Ishikawa (cell line): Measurements from ENCODE around the gene NDUFAF2.

Experiments used
- CEBPB ChIP-seq: IDR thresholded peaks from 2 replicates; pipeline ENCODE4 v1.6.1; 2012
- CREB1 ChIP-seq: IDR thresholded peaks from 2 replicates; pipeline ENCODE4 v1.6.1; 2012; ENCODE audit warnings: low read depth
- EGR1 ChIP-seq: IDR thresholded peaks from 2 replicates; pipeline ENCODE4 v1.6.1; 2012
- EP300 ChIP-seq: IDR thresholded peaks from 2 replicates; pipeline ENCODE4 v1.6.1; 2012; ENCODE audit warnings: borderline replicate concordance
- FOXM1 ChIP-seq: IDR thresholded peaks from 2 replicates; pipeline ENCODE4 v1.6.1; 2012; ENCODE audit warnings: low read depth, borderline replicate concordance
- NFIC ChIP-seq: IDR thresholded peaks from 2 replicates; pipeline ENCODE4 v1.6.1; 2012
- RAD21 ChIP-seq: IDR thresholded peaks from 2 replicates; pipeline ENCODE4 v1.6.1; 2012; ENCODE audit warnings: low read depth
- TAF1 ChIP-seq: IDR thresholded peaks from 2 replicates; pipeline ENCODE4 v1.6.1; 2012; ENCODE audit warnings: low read depth, mild to moderate bottlenecking
- TCF12 ChIP-seq: IDR thresholded peaks from 2 replicates; pipeline ENCODE4 v1.6.1; 2012; ENCODE audit warnings: low read depth
- TEAD4 ChIP-seq: IDR thresholded peaks from 2 replicates; pipeline ENCODE4 v1.6.1; 2012
- YY1 ChIP-seq: IDR thresholded peaks from 2 replicates; pipeline ENCODE4 v1.6.1; 2012; ENCODE audit warnings: low read depth
- ZBTB7A ChIP-seq: IDR thresholded peaks from 2 replicates; pipeline ENCODE4 v1.6.1; 2012; ENCODE audit warnings: low read depth
- TF ChIP-seq, protein P1 (sequence below): IDR thresholded peaks from 2 replicates; pipeline ENCODE4 v1.6.1; 2012
- TF ChIP-seq, protein P2 (sequence below): IDR thresholded peaks from 2 replicates; pipeline ENCODE4 v1.6.1; 2012; ENCODE audit warnings: low read depth, mild to moderate bottlenecking
- TF ChIP-seq, protein P3 (sequence below): IDR thresholded peaks from 2 replicates; pipeline ENCODE4 v1.6.1; 2012

NDUFAF2 gene

DNA sequence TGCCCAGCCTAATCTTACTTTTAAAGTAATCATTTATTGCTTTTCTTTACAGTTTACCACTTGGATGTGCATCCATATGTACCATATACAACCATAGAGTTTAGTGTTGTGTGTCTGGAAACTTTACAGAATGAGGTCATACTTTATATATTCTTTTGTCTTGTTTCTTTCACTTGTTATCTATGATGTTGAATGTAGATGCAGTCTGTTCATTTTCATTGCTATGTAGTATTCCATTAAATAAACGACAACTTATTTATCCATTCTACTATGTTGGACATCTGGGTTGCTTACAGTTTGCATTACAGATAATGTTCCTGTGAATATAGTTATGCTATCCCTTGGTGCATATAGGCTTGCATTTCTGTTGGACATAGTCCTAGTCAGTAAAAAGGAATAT is 238.5 kb downstream of the NDUFAF2 start:
- TF ChIP-seq TCF12 (no peak), EP300 (no peak), TEAD4 (no peak), YY1 (no peak), ZBTB7A (no peak), CREB1 (no peak), CEBPB (no peak), TAF1 (no peak), RAD21 (no peak), EGR1 (no peak), NFIC (no peak), FOXM1 (no peak)
- TF ChIP-seq, protein P1, sequence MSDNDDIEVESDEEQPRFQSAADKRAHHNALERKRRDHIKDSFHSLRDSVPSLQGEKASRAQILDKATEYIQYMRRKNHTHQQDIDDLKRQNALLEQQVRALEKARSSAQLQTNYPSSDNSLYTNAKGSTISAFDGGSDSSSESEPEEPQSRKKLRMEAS: no peak
- TF ChIP-seq, protein P2, sequence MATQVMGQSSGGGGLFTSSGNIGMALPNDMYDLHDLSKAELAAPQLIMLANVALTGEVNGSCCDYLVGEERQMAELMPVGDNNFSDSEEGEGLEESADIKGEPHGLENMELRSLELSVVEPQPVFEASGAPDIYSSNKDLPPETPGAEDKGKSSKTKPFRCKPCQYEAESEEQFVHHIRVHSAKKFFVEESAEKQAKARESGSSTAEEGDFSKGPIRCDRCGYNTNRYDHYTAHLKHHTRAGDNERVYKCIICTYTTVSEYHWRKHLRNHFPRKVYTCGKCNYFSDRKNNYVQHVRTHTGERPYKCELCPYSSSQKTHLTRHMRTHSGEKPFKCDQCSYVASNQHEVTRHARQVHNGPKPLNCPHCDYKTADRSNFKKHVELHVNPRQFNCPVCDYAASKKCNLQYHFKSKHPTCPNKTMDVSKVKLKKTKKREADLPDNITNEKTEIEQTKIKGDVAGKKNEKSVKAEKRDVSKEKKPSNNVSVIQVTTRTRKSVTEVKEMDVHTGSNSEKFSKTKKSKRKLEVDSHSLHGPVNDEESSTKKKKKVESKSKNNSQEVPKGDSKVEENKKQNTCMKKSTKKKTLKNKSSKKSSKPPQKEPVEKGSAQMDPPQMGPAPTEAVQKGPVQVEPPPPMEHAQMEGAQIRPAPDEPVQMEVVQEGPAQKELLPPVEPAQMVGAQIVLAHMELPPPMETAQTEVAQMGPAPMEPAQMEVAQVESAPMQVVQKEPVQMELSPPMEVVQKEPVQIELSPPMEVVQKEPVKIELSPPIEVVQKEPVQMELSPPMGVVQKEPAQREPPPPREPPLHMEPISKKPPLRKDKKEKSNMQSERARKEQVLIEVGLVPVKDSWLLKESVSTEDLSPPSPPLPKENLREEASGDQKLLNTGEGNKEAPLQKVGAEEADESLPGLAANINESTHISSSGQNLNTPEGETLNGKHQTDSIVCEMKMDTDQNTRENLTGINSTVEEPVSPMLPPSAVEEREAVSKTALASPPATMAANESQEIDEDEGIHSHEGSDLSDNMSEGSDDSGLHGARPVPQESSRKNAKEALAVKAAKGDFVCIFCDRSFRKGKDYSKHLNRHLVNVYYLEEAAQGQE: no peak
- TF ChIP-seq, protein P3, sequence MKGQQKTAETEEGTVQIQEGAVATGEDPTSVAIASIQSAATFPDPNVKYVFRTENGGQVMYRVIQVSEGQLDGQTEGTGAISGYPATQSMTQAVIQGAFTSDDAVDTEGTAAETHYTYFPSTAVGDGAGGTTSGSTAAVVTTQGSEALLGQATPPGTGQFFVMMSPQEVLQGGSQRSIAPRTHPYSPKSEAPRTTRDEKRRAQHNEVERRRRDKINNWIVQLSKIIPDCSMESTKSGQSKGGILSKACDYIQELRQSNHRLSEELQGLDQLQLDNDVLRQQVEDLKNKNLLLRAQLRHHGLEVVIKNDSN: no peak

DNA sequence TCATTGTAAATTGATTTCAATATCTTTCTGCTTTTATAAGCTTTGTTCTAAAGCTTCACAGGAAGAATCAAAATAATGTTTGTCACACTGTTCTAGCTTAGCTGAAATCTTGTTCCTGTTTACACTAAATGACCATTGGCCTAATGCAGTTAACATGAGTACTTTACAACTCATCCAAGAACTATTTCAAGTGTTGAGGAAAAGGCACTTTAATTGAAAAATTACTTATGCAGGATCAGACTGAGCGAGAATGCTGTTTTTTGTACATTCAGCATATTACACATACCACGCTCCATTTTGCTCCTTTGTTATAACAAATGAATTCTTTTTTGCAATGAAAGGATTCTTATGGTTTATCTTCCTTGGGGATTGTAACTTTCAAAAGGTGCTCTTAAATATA is 239.7 kb downstream of the NDUFAF2 start:
- TF ChIP-seq EGR1 (no peak), TEAD4 (no peak), ZBTB7A (no peak), NFIC (no peak), FOXM1 (no peak), YY1 (no peak), CEBPB (no peak)
- TF ChIP-seq, protein P1: no peak
- TF ChIP-seq, protein P3: no peak

DNA sequence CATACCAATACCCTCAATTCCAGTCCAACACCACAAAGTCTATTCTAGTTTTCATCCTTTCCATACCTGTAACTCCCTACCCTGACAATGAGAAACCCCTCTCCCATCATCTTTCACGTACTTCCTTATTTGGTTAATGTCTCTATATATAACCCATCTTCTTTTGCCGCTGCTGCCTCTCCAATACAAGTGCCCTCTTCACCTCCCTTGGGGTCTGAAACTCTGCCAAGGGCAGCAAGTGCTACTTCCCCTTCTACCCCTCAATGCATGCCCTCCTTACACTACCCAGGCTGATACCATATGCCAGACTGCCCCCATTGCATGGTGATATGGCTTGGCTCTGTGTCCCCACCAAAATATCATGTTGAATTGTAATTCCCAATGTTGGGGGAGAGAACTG is 241.6 kb downstream of the NDUFAF2 start:
- TF ChIP-seq YY1: no peak
- TF ChIP-seq EGR1: no peak
- TF ChIP-seq, protein P2: no peak
- no peak for TF ChIP-seq TCF12
- no peak for TF ChIP-seq RAD21
- no peak for TF ChIP-seq CEBPB
- no peak for TF ChIP-seq TAF1
- TF ChIP-seq, protein P3: no peak
- TF ChIP-seq EP300: no peak
- no peak for TF ChIP-seq TEAD4
- TF ChIP-seq, protein P1: no peak
- TF ChIP-seq CREB1: no peak
- TF ChIP-seq FOXM1: no peak
- no peak for TF ChIP-seq ZBTB7A
- TF ChIP-seq NFIC: no peak

DNA sequence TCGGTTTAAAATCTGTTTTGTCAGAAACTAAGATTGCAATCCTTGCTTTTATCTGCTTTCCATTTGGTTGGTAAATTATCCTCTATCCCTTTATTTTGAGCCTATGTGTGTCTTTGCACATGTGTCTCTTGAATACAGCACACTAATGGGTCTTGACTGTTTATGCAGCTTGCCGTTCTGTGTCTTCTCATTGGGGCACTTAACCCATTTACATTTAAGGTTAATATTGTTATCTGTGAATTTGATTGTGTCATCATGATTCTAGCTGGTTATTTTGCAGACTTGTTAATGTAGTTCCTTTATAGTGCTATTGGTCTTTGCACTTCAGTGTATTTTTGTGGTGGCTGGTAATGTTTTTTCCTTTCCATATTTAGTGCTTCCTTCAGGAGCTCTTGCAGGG is 253.6 kb downstream of the NDUFAF2 start:
- TF ChIP-seq ZBTB7A (no peak), EGR1 (no peak), TEAD4 (no peak), EP300 (no peak), CEBPB (no peak), FOXM1 (no peak), CREB1 (no peak), RAD21 (no peak), NFIC (no peak), YY1 (no peak), TCF12 (no peak)
- TF ChIP-seq, protein P1: no peak
- TF ChIP-seq, protein P3: no peak
- TF ChIP-seq, protein P2: no peak
